Embryonic facial prominence (tissue), 1 donor: ENCODE data around the gene SFXN4.

Experiments
- DNase-seq: peaks from one replicate; pipeline ENCODE4 v3.0.0-alpha.2; 2016; ENCODE audit errors: extremely low spot score

Gene SFXN4, protein sequence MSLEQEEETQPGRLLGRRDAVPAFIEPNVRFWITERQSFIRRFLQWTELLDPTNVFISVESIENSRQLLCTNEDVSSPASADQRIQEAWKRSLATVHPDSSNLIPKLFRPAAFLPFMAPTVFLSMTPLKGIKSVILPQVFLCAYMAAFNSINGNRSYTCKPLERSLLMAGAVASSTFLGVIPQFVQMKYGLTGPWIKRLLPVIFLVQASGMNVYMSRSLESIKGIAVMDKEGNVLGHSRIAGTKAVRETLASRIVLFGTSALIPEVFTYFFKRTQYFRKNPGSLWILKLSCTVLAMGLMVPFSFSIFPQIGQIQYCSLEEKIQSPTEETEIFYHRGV

DNA sequence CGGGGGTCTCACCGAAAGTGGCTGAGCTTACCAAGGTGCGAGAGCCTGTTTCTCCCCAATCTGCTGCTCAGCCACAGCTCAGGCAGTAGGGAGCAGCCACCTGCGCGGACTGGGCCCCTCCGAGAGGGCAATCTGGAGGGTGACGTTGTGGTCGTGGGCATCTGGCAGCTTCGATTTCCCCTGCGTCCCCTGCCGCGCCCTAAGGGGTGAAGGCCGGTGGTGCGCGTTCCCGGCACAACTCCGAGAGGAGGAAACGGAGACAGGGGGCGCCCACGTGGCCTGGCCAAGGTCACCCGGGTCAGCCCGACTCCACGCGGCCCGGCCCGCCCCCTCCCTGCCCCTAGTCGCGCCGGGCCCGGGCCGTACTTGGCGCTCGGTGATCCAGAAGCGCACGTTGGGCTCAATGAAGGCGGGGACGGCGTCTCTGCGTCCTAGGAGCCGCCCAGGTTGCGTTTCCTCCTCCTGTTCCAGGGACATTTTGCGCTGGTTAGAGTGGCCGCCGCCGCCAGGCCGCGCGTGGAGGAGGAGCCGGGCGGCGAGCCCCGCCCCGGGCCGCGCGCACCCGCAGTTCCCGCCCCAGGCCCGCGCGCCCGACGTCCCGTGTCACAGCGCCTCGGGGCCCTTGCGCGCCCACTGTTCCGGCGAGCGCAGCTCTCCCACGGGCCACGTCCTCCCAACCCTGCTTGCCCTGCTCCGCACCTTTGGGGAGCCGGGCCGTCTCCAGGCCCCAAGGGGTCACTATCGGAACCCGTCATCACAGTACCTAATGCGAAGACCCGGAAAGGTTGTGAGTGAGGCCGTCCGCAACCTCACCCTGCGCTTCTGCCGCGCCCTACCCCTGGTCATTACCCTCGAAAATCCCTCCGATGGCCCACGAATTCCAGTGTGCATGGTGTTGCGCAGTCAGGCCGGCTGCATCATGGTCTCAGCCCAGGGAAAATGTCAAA is at the start of gene SFXN4:
SFXN4 (minus strand) TSS at position 544 of the 947 bp plus-strand sequence; CDS start at position 477, 67 bp downstream.
- DNase-seq, result peak; percentile 9

DNA sequence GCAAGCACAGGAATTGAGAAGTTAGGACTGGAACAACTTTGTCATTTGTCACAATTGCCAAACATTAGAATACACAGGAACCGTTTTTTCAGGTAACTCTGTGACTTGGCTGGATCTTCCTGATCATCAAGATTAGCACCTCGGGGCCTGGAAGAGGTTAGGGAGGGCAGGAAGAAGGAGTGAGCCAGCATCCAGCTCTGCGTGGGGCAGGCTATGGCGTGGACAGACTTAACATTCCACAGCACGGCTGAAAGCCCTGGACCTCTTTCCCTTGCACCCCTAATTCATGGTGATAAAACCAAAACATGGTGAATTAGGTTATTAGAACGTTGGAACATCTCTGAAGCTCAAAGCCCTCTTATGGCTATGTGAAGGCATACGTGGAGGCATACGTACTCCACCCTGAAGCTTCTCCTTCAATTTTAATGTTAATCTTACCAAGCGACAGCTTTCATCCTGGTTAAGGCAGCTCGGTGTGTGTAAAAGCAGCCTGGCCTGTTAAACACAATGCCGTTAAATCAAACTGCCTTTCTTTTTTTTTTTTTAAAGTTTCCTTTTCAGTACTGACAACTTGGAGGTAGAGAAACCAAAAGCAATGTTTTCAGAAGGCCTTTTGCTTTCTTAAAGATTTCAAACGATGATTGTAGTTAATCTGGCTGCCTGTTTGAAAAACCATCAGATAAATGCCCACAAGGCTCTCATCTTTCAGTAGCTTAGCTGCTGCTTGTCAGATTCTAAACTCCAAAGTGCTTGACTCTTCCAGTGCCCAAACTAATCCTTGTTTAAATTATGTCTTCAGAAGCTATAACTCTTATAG is 46.3 kb upstream of the SFXN4 start:
- no peak for DNase-seq

- no peak for DNase-seq
Measured at GRCh38 chr10:119211176-119211575, 45.7 kb upstream of the SFXN4 start.

- DNase-seq, result no peak
Measured at GRCh38 chr10:119210633-119211032, 45.1 kb upstream of the SFXN4 start.

- DNase-seq, result no peak
Measured at GRCh38 chr10:119209736-119210355, 44.3 kb upstream of the SFXN4 start.

DNA sequence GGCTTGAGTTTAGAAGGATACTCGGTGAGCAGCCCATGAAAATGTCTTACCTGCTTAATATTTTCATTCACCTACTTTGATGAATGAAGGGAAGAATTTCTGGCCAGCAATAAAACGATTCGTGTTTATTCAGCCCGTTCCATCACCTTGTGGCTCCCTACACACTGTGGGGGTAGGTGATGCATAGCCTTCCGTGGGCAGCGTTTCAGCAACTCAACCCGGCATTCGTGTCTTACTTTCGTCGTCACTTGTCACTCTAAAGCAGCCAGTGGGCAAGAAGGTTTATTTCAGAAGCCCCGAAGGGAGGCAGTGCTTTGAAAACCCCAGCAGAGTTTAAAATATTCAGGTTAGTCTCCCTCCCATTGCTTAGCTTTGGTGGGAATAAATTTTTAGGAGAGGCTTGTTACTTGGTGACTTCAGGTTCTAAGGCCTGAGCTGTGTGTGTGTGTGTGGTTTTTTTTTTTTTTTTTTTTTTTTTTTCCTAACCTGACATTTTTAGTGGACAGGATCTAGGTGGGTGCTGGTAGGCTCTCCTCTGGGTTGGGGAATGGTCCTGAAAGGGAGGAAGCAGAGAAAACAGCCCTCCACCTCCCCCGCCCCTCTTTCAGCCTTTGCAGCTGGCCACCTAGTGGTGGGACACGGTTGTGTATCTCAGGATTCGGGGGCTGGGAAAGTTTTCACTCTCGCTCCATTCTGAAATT is 43.7 kb upstream of the SFXN4 start:
- DNase-seq, result no peak

DNA sequence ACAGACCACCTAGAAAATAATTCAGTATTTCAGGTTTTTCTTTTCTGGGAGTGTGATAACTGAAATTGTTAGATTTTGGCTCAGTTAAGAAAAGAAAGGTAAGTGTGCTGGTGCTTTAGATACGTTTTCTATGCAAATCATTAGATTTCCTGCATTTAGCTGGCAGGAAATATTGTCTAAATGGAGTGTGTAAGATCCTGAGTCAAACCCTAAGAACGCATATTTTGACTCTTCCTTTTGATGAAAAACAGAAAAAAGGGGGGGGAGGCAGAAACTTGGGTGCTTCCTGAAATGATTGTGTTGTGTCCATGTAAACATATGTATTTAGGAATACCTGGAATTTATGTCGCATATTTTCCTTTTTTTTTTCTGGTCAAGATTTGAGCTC is 43.0 kb upstream of the SFXN4 start:
- no peak for DNase-seq

DNA sequence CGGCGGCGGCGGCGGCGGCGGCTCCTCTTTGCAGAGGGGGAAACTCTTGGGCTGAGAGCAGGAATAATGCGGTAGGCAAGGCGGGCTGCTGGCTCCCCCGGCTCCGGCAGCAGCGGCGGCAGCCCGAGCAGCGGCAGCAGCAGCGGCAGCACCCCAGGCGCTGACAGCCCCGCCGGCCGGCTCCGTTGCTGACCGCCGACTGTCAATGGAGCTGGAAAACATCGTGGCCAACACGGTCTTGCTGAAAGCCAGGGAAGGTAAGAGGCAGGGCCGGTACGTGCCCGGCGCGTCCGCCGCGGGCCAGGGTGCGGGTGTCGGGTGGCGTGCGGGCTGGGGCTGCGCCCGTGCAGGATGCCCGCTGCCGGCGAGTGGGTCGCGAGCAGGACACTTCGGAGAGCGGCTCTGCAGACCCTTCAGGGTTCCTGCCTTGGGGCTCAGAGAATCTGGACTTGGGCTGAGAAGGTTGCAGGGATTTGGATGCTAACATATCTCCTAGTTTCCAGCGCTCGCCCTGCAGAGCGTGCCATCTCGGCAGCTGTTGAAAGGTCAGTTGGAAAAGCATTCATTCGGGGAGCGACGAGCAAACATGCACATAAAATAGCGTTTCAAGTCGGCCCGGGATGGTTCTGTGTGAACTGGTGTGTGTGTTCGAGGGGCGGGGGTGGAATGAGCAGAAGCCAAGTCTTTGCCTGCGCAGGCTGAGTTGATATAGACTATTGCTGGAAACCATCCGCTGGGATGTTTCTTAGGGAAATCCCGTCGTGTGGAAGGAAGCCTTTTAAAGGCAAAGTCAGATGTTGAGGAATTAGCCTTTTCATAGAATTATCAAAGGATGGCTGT is 42.4 kb upstream of the SFXN4 start:
- DNase-seq, result no peak

- DNase-seq, result peak; percentile 92
Measured at GRCh38 chr10:119207366-119207666, 41.8 kb upstream of the SFXN4 start, which contains the start of gene GRK5. GRK5 (plus strand) TSS chr10:119207571; CDS start chr10:119207918, 347 bp downstream.

GRCh38 chr10:119206603-119207365 is 41.3 kb upstream of the SFXN4 start:
- DNase-seq, result no peak

GRCh38 chr10:119205894-119206602 is 40.5 kb upstream of the SFXN4 start:
- DNase-seq, result no peak

DNA sequence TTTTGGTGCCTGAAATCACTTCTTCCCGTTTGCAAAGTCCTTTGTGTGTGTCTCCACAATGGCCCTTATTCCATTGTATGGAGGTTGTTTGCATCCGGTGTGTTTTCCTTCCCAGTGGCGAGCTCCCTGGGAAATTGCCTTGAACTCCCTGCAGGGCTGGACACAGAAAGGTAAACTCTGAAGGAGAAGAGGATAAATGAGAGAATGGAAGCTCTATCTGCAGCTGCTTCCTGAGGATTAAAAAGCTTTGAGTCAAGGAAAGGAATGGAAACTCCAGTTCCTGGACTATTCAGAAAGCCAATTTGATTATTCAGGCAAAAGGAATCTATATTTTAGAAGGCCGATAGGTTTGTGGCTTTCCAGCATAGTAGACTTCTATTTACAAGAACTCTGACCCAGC is 37.5 kb upstream of the SFXN4 start:
- DNase-seq, result no peak

DNA sequence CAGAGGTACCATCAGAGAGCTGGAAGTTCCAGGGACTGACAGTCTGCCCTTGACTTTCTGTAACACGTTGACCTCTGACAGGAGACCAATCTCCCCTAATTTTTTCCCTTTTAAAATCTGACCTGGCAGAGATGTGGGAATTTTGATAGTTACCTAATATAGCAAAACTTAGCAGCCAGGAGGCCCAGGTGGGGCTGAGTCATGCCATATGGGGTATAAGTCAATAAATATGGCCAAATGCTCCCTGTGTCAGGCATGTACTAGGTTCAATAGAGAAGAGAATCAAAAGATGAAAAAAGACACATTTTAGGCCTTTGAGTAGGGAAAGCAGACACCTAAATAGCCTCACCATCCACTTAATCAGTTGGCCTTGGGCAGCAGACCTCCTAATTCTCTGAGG is 35.7 kb upstream of the SFXN4 start:
- no peak for DNase-seq

DNA sequence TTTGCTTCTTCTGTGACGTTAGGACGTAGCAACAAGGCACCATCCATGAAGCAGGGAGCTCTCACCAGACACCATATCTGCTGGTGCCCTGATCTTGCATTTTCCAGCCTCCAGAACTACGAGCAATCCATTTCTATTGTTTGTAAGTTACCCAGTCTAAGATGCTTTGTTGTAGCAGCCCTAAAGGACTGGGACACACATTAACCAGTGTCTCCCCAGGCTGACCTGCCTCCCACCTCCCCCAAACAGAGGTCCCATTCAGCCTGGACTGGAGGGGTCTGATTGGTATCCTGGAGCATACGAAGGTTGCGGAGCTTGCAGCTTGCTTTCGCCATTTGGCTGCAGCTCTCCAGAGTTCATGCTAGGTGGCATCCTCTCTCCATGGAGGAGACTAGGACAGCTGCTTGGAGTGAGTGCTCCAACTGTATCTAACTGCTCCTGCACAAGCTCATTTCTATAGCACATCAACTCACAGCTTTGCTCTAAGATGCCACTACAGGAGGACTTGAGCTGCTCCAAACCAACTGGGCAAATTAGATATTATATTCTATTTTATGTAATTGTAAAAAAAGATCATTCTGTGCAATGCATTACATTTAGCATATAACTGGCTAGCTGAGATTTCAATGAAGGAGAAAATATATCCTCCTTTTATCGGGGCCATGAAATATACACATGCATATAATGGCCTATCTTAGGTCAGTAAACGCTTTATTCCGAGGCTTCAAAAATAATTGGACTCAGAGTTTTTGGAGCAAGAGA is 33.9 kb upstream of the SFXN4 start:
- peak; percentile 64 for DNase-seq

DNA sequence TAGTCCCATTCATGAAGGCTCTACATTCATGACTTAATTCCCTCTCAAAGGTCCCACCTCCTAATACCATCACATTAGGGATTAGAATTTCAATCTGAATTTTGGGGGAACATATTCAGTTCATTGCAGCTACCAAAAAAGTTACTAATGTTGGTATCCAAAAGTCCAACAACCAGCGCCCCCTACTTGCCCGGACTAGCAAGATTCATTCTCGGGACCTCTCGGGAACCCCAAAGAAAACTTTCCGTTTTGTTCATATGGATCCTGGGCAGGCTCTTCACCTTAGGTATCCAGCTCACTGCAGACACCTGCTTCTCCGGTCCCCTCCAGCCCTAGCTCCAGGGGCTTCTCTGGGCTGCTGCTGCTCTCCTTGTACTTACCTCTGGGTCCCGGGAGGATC is 32.9 kb upstream of the SFXN4 start:
- no peak for DNase-seq

GRCh38 chr10:119197921-119198320 is 32.4 kb upstream of the SFXN4 start:
- DNase-seq, result no peak

DNA sequence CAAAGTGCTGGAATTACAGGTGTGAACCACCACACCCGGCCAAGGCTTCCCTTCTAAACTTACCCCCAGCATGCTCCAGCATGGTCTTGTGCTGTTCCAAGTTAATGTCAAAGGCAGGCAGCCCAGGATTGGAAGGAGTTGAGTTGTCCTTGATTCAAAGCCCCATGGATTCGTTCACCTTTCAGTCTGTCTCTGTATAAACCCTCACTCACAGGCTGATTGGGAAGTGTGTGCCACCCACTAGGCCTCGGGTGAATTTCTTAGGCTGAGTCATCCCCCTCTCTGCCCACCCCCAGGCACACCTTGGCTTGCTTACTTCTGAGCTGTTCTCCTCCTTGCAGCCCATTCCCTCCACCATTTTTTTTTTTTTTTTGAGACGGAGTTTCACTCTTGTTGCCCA is 26.4 kb upstream of the SFXN4 start:
- DNase-seq, result no peak
